A673 (cell line): ENCODE data around the gene USP17L13. TPM values are rescaled to one million over a fixed set of nuclear protein-coding genes. Genes with fewer than 3 reads are reported as not detected.
"Not testable (repeated sequence)": the region's sequence is repeated elsewhere in the genome, so short reads cannot be mapped to it uniquely, and the experiment has no call there.

Source experiments
- BruUV-seq: library from RNA; stranded (reverse); fragments of 400-500 nt; replicated peaks from 2 replicates; lab custom pipeline; 2021; lab: Mats Ljungman, UMichigan
- CTCF ChIA-PET: fragments of 300-600 bp; sonication (Branson Sonifier 250); formaldehyde crosslinking; loops from one replicate; lab custom pipeline; 2022; ENCODE audit warnings: antibody characterized with exemption; lab: Charles Lee
- POLR2A ChIA-PET: fragments of 300-600 bp; sonication (Branson Sonifier 250); formaldehyde crosslinking; loops from one replicate; lab custom pipeline; 2022; ENCODE audit warnings: antibody characterized with exemption; ENCODE audit not compliant: low non-redundant PET; lab: Charles Lee
- DNase-seq: peaks from one replicate; pipeline ENCODE4 v3.0.0-alpha.2; 2015; ENCODE audit warnings: low spot score
- H3K27ac ChIP-seq: fragments of 200-600 bp; sonication (generic); 2 replicates; pipeline ENCODE4 v1.5.1; 2016; ENCODE audit warnings: mixed run types, low read depth, mild to moderate bottlenecking, mixed read lengths, antibody characterized with exemption, low read length; ENCODE audit not compliant: poor library complexity, severe bottlenecking
- H3K27me3 ChIP-seq: fragments of 200-600 bp; sonication (generic); replicated peaks from 2 replicates; pipeline ENCODE4 v1.6.1; 2017; ENCODE audit warnings: mixed run types, low read depth, mild to moderate bottlenecking, mixed read lengths, antibody characterized with exemption, low read length; ENCODE audit not compliant: insufficient read depth, poor library complexity
- H3K36me3 ChIP-seq: fragments of 200-600 bp; sonication (generic); 2 replicates; pipeline ENCODE4 v1.6.1; 2016; ENCODE audit warnings: mixed run types, mild to moderate bottlenecking, mixed read lengths, antibody characterized with exemption, low read length; ENCODE audit not compliant: insufficient read depth, poor library complexity, severe bottlenecking
- H3K4me1 ChIP-seq: fragments of 200-600 bp; sonication (generic); 2 replicates; pipeline ENCODE4 v1.6.1; 2017; ENCODE audit warnings: mixed run types, mild to moderate bottlenecking, mixed read lengths, antibody characterized with exemption, low read length; ENCODE audit not compliant: insufficient read depth, poor library complexity, severe bottlenecking
- H3K4me3 ChIP-seq: fragments of 200-600 bp; sonication (generic); 2 replicates; pipeline ENCODE4 v1.5.1; 2016; ENCODE audit warnings: low read depth, mixed run types, mild to moderate bottlenecking, mixed read lengths, low read length; ENCODE audit not compliant: poor library complexity, severe bottlenecking
- H3K9me3 ChIP-seq: fragments of 200-600 bp; sonication (generic); 2 replicates; pipeline ENCODE4 v1.6.1; 2016; ENCODE audit warnings: mixed run types, low read depth, mild to moderate bottlenecking, mixed read lengths, antibody characterized with exemption, low read length; ENCODE audit not compliant: poor library complexity, severe bottlenecking
- intact Hi-C: fragments of 100-400 bp; cut with micrococcal nuclease; formaldehyde crosslinking; loops from one replicate; pipeline ENCODE4 v1.10.0; 2022; ENCODE audit not compliant: unreplicated experiment
- total RNA-seq: library from RNA; stranded (reverse); gene quantifications from 2 replicates; pipeline ENCODE4 v1.2.3, GENCODE V29; 2021

The USP17L13 gene
- total RNA-seq, 1 experiment from 2014 or later: not detected

- not testable (repeated sequence) for DNase-seq
Observed at GRCh38 chr4:9271719-9272118, 47.0 kb downstream of the USP17L13 start.

More at GRCh38 chr4:9271719-9272118, 47.0 kb downstream of the USP17L13 start:
- H3K4me3 ChIP-seq, H3K4me1 ChIP-seq, POLR2A ChIA-PET, H3K9me3 ChIP-seq, H3K27ac ChIP-seq, intact Hi-C loops, H3K27me3 ChIP-seq, H3K36me3 ChIP-seq, CTCF ChIA-PET, BruUV-seq: not testable (repeated sequence)

Other genes with a start within 250 kb of the USP17L13 start
- gene FAM90A26, start 54.5 kb upstream of the USP17L13 start, total RNA-seq: not detected in 2 replicates
- not detected in 2 replicates for gene USP17L10, start 14.2 kb upstream of the USP17L13 start, total RNA-seq
- 0.24 TPM in 1 of 2 replicates, not detected in the other for gene USP17L11, start 9.5 kb upstream of the USP17L13 start, total RNA-seq
- gene USP17L12, start 4.7 kb upstream of the USP17L13 start, total RNA-seq: not detected in 2 replicates
- not detected in 2 replicates for gene USP17L15, start 9.5 kb downstream of the USP17L13 start, total RNA-seq
- gene USP17L17, start 19.0 kb downstream of the USP17L13 start, total RNA-seq: not detected in 2 replicates
- not detected in 2 replicates for gene USP17L18, start 23.7 kb downstream of the USP17L13 start, total RNA-seq
- not detected in 2 replicates for gene USP17L19, start 28.5 kb downstream of the USP17L13 start, total RNA-seq
- gene USP17L20, start 33.2 kb downstream of the USP17L13 start, total RNA-seq: not detected in 2 replicates
- not detected in 2 replicates for gene USP17L21, start 38.0 kb downstream of the USP17L13 start, total RNA-seq
- not detected in 2 replicates for gene USP17L22, start 42.7 kb downstream of the USP17L13 start, total RNA-seq
- not detected in 2 replicates for gene USP17L24, start 100.3 kb downstream of the USP17L13 start, total RNA-seq
- not detected in 2 replicates for gene USP17L25, start 105.0 kb downstream of the USP17L13 start, total RNA-seq
- not detected in 2 replicates for gene USP17L26, start 109.8 kb downstream of the USP17L13 start, total RNA-seq
- not detected in 2 replicates for gene USP17L5, start 114.5 kb downstream of the USP17L13 start, total RNA-seq
- gene USP17L27, start 119.3 kb downstream of the USP17L13 start, total RNA-seq: not detected in 2 replicates
- gene USP17L28, start 124.0 kb downstream of the USP17L13 start, total RNA-seq: not detected in 2 replicates
- gene USP17L29, start 128.7 kb downstream of the USP17L13 start, total RNA-seq: not detected in 2 replicates
- gene USP17L30, start 138.2 kb downstream of the USP17L13 start, total RNA-seq: not detected in 2 replicates
- not detected in 2 replicates for gene DEFB131A, start 219.5 kb downstream of the USP17L13 start, total RNA-seq